Stimulated activated effector memory CD8-positive, alpha-beta T cell treated with anti-CD3 and anti-CD28 coated beads, Interleukin-12 subunit alpha, Interleukin-12 subunit beta, amount 100 ng/mL, for 72 hours (primary cell): ENCODE measurements around the gene PCDH8.

ENCODE experiments used
- ATAC-seq: fragments of 150-1000 bp; cut with Tn5 transposase; 2 replicates; pipeline ENCODE4 v1.10.0; 2021
- DNase-seq, 2 donors: peaks; one replicate each; pipeline ENCODE4 v3.0.0; 2021 to 2022; ENCODE audit warnings: low spot score in 2 of 2
- H3K27ac Mint-ChIP-seq: one replicate; pipeline ENCODE4 v1.8.0; 2022; ENCODE audit warnings: mild to moderate bottlenecking, mixed read lengths
- H3K36me3 Mint-ChIP-seq: one replicate; pipeline ENCODE4 v1.8.0; 2022; ENCODE audit warnings: mild to moderate bottlenecking, mixed read lengths
- H3K4me1 Mint-ChIP-seq: one replicate; pipeline ENCODE4 v1.8.0; 2022; ENCODE audit warnings: mixed read lengths
- H3K4me3 Mint-ChIP-seq: one replicate; pipeline ENCODE4 v1.8.0; 2022; ENCODE audit warnings: mild to moderate bottlenecking, mixed read lengths
- H3K9me3 Mint-ChIP-seq: one replicate; pipeline ENCODE4 v1.8.0; 2022; ENCODE audit warnings: mixed read lengths

The PCDH8 gene

DNA sequence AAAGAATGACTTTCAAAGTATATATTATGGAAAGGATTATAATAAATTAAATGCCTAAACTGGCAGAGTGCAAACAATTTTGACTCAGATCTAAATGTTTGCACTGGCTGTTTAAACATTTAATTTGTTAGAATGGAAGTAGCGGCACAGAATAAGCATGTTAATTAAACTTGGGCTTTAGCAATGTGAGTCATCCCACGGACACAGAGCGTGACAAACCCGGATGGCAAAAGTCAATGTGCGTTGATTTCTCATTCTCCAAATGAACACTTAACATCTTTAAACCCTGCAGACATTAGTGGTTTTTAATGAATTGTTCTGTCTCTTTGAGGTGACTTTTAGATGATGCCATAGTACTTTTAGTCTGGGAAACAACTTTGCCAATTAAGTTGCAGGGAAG is 38.4 kb downstream of the PCDH8 start:
- H3K36me3 Mint-ChIP-seq: no peaks in the 10 kb centered on the region
- ATAC-seq: no peak
- no peaks in the 10 kb centered on the region for H3K9me3 Mint-ChIP-seq
- no peak for DNase-seq
- H3K4me1 Mint-ChIP-seq: no peaks in the 10 kb centered on the region
- no peak overlapping the region for H3K27ac Mint-ChIP-seq
- H3K4me3 Mint-ChIP-seq: no peak overlapping the region

DNA sequence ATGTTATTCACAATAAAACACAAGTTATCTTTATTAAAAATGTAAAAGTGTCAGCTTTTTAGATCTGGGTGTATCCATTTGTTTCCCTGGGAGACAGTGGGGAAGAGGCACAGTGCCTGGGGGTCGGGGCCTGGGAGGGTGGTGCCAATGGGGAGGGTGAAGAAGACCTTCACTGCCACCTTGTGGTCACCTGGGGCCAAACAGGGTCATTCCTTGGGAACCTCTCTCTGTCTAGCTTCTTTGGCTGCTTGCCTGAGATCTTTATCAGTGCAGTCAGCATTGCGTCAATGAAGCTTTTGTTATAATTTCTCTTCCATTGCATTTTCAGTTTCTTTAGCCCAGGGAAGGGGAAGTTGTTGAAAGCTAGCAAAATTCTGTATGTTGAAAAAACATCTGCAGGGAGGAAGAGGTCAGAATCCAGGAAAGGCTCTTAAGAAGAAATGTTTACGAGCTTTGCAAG is 39.1 kb downstream of the PCDH8 start:
- no peaks in the 10 kb centered on the region for H3K9me3 Mint-ChIP-seq
- ATAC-seq (peak; percentile 70), DNase-seq (peak; percentile 12 to 67)
- no peak overlapping the region for H3K27ac Mint-ChIP-seq
- H3K4me3 Mint-ChIP-seq: no peak overlapping the region
- H3K4me1 Mint-ChIP-seq: no peaks in the 10 kb centered on the region
- H3K36me3 Mint-ChIP-seq: no peaks in the 10 kb centered on the region

DNA sequence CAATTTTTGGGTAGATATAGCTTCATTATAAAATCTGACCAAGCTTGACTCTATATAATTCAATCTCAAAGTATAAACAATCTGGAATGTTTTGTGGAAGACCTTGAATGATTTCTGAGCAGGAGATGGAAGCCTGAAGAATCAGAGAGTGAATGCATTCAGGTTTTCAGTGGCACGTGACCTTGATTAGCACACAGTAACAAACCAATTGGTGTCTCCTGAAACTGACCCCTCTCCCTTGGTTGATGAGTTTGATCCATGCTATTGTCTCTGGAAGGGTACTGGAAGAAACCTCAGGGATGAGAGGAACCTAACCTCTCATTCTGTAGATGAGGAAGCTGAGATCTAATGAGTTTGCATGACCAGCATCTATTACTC is 39.6 kb downstream of the PCDH8 start:
- Mint-ChIP-seq H3K4me3 (no peak overlapping the region), H3K27ac (no peak overlapping the region), H3K4me1 (no peaks in the 10 kb centered on the region), H3K36me3 (no peaks in the 10 kb centered on the region), H3K9me3 (no peaks in the 10 kb centered on the region)
- DNase-seq (no peak), ATAC-seq (no peak)

DNA sequence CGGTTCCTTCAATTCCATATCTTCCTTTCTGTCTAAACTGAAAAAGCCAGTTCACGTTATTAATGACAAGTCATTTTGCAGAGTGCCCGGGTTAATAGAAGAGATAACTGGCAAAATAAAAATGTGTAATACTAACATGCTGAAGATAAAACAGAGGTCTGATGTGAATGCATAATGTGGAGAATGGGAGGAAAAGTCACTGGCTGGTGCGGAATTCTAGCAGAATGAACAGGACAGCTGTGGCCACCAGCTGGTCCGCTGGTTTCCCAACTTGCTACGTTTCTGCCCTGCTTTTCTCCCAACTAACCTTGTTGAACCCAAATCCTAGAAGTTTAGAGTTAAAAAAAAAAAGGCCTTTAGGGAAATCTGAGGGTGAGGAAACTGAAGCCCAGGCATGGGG is 42.4 kb downstream of the PCDH8 start:
- Mint-ChIP-seq H3K9me3 (no peaks in the 10 kb centered on the region), H3K4me3 (no peak overlapping the region), H3K4me1 (no peaks in the 10 kb centered on the region), H3K36me3 (no peaks in the 10 kb centered on the region), H3K27ac (no peak overlapping the region)
- ATAC-seq (no peak), DNase-seq (no peak)

DNA sequence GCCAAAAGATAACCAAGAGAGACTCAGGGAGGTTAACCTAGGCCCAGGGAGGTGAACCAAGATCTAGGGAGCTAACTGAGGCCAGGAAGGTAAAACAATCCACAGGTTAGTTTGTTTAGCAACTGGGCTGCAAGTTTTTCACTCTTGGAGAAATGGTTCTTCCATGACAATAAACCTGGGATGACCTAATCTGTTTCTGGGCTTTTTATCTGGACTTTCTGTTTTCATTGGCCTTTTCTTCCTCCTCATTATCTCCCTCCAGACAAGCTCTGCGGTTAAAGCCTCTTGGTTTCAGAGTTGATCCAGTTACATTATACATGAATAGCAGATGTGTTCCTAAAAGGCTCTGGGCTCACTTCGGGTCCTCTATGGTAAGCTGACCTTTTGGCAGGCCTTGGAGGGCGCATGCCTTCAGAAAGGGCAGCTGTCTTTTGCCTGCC is 44.2 kb downstream of the PCDH8 start:
- no peak for DNase-seq
- H3K9me3 Mint-ChIP-seq: no peaks in the 10 kb centered on the region
- H3K4me3 Mint-ChIP-seq: no peak overlapping the region
- H3K27ac Mint-ChIP-seq: no peak overlapping the region
- no peak for ATAC-seq
- H3K4me1 Mint-ChIP-seq: no peaks in the 10 kb centered on the region
- H3K36me3 Mint-ChIP-seq: no peaks in the 10 kb centered on the region

DNA sequence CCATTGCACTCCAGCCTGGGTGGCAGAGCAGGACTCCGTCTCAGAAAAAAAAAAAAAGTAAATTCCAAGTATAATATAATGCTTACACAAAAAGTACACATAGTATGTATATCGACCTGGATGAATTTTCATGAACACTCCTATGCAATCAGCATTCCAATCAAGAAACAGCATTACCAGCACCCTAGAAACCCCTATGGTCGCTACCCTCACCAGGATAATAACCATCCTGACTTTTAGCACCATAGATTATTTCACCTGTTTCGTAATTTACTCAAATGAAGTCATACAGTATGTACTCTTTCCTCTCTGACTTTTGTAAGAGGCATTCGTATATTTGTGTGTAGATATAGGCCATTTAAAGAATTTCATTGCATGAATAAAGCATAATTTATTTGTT is 47.6 kb downstream of the PCDH8 start:
- ATAC-seq (no peak), DNase-seq (no peak)
- H3K27ac Mint-ChIP-seq: no peak overlapping the region
- no peaks in the 10 kb centered on the region for H3K36me3 Mint-ChIP-seq
- H3K9me3 Mint-ChIP-seq: no peaks in the 10 kb centered on the region
- no peak overlapping the region for H3K4me3 Mint-ChIP-seq
- no peaks in the 10 kb centered on the region for H3K4me1 Mint-ChIP-seq

DNA sequence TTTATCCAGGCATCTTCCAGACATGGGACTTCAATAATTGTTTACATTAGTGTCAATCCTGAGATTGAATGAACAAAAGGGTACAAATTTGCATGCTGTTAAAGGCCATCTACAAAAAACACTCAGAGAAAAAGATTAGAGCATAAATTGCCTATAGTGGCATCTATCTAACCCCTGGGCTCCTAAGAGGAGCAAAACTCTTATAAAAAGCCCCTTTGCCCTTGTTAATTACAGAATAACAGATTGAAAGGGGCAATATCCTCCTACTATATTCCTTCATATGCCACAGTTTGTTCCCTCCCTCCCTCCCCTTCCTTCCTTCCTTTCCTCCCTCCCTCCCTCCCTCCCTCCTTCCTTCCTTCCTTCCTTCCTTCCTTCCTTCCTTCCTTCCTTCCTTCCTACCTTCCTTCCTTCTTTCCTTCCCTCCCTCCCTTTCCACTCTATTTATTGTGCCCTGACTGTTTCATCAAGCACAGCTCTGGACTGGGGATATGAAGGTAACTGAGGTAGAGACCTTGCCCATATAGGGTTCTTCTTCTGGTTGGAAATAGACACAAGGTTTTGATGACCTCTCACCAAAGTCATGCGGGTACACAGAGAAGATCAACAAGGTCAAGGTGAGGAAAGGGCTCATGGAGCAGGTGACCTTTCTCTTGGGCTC is 49.5 kb downstream of the PCDH8 start:
- no peak overlapping the region for H3K27ac Mint-ChIP-seq

DNA sequence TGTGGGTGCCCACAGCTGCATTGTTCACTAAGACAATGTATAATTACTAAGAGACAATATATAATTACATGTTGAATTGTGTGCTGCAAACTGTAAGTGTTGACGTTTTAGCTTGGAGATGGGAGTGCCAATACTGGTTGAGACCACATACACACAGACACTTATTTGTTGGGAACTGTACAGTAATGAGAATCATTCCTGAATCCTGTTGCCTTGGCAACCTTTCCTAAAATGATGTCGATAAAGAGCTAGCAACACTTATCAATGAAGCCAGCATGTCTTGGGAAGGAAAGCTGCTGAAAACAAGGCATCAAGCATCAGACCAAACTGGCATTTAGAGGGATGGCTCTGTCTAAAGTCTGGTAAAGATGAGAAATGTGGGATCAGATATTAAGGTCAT is 51.3 kb downstream of the PCDH8 start:
- Mint-ChIP-seq H3K4me1 (no peaks in the 10 kb centered on the region), H3K9me3 (no peaks in the 10 kb centered on the region), H3K27ac (no peak overlapping the region), H3K4me3 (no peak overlapping the region), H3K36me3 (no peaks in the 10 kb centered on the region)
- no peak for DNase-seq
- ATAC-seq: no peak

More for the DNA sequence above, 49.5 kb downstream of the PCDH8 start:
- DNase-seq (no peak), ATAC-seq (no peak)
- no peaks in the 10 kb centered on the region for H3K36me3 Mint-ChIP-seq
- H3K4me1 Mint-ChIP-seq: no peaks in the 10 kb centered on the region
- no peaks in the 10 kb centered on the region for H3K9me3 Mint-ChIP-seq
- no peak overlapping the region for H3K4me3 Mint-ChIP-seq

DNA sequence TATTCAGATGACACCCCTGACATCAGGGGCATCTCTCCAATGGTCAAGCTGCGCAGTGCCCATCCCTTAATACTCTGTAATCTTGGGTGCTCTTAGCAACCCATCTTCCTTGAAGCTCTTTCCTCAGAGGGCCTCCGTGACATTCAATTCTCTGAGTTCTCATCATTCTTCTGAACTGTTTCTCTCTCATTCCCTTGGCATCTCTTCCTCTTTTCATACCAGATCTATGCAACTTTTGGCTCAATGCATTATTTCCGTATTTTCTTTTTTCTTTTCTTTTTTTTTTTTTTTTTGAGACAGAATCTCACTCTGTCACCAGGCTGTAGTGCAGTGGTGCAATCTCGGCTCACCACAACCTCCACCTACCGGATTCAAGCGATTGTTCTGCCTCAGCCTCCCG is 53.9 kb downstream of the PCDH8 start:
- Mint-ChIP-seq H3K4me3 (no peak overlapping the region), H3K4me1 (no peaks in the 10 kb centered on the region), H3K36me3 (no peaks in the 10 kb centered on the region), H3K27ac (no peak overlapping the region), H3K9me3 (no peaks in the 10 kb centered on the region)
- DNase-seq (no peak), ATAC-seq (no peak)

DNA sequence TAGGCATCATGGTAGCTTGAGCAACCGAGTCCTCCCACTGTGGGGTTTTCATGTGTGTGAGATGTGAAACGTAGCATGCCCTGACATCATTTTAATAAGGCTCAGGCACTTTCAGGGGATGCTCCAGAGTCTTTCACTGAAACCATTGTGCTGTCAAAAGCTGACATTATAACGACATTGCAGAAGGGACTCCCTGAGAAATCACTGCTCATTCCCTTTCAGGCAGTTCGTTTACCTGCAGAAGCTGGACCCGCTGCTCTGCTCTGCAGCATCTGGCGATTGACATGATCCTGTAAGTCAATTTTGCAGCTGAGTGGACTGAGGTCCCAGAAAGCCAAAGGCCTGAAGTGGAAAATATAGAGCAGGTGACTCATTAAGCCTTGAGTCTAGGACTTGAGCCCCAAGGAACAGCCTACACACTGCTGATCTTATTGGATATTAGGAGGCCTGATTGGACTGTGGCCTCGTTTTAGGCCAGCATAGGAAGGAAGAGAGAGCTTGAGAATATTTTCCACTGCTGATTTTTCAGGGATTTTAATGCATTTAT is 54.9 kb downstream of the PCDH8 start:
- DNase-seq: no peak
- H3K27ac Mint-ChIP-seq: no peak overlapping the region
- ATAC-seq: no peak
- H3K36me3 Mint-ChIP-seq: no peaks in the 10 kb centered on the region
- H3K4me3 Mint-ChIP-seq: no peak overlapping the region
- H3K4me1 Mint-ChIP-seq: no peaks in the 10 kb centered on the region
- no peaks in the 10 kb centered on the region for H3K9me3 Mint-ChIP-seq
